H1 (cell line): ENCODE measurements around the gene EIPR1.

Experiments used
- CHD2 ChIP-seq: IDR thresholded peaks from 2 replicates; pipeline ENCODE4 v1.6.1; 2012; ENCODE audit warnings: low read length, improper control_type of control experiment
- TF ChIP-seq, protein P1 (sequence below), 3 experiments: IDR thresholded peaks; 1 replicate in 2 of 3; 2 replicates in 1 of 3; pipeline versions ENCODE4 v1.5.1 to v1.6.1; 2011; ENCODE audit warnings: low read length in 3 of 3, mild to moderate bottlenecking in 3 of 3, inconsistent platforms in 2 of 3, low read depth in 1 of 3, moderate library complexity in 1 of 3; ENCODE audit not compliant: insufficient read depth in 1 of 3; ENCODE audit errors: control extremely low read depth in 1 of 3

DNA sequence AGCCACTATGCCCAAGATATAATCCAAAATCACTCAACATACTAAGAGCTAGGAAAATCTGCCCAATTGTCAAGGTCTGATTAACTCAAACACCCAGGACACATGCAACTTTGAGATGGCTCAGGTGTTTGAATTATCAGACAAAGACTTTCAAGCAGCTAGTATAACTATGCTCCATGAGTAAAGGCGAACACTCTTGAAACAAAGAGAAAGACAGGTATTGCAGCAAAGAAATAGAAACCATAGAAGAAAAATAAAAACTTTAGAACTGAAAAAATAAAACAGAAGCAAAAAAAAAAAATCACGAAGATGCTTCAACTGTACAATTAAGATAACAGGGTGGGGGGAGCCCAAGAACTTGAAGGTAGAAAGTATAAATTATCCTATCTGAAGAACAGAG is 214.2 kb downstream of the EIPR1 start:
- TF ChIP-seq, protein P1, sequence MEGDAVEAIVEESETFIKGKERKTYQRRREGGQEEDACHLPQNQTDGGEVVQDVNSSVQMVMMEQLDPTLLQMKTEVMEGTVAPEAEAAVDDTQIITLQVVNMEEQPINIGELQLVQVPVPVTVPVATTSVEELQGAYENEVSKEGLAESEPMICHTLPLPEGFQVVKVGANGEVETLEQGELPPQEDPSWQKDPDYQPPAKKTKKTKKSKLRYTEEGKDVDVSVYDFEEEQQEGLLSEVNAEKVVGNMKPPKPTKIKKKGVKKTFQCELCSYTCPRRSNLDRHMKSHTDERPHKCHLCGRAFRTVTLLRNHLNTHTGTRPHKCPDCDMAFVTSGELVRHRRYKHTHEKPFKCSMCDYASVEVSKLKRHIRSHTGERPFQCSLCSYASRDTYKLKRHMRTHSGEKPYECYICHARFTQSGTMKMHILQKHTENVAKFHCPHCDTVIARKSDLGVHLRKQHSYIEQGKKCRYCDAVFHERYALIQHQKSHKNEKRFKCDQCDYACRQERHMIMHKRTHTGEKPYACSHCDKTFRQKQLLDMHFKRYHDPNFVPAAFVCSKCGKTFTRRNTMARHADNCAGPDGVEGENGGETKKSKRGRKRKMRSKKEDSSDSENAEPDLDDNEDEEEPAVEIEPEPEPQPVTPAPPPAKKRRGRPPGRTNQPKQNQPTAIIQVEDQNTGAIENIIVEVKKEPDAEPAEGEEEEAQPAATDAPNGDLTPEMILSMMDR (IDR thresholded peaks at IDR 0.05; ENCODE audit: control extremely low read depth in 1 of 3, insufficient read depth in 1 of 3, low read depth in 1 of 3, low read length in 3 of 3): no peak
- TF ChIP-seq CHD2: no peak
